BLaER1 treated with 17β-estradiol and CSF1 and Interleukin-3, amounts not matched to agents 10 nM and 100 nM (cell line): ENCODE results near the gene BTBD17.

Source experiments
- H3K27ac ChIP-seq, 11 experiments: shearing (Covaris generic); formaldehyde crosslinking; 2 replicates each; pipeline ENCODE4 v1.8.1; 2022
- H3K27me3 ChIP-seq, 11 experiments: shearing (Covaris generic); formaldehyde crosslinking; 2 replicates each; pipeline ENCODE4 v1.8.1; 2022
- H3K36me3 ChIP-seq, 11 experiments: shearing (Covaris generic); formaldehyde crosslinking; 2 replicates each; pipeline ENCODE4 v1.8.1; 2022
- H3K4me1 ChIP-seq, 10 experiments: shearing (Covaris generic); formaldehyde crosslinking; 2 replicates each; pipeline ENCODE4 v1.8.1; 2022
- H3K4me2 ChIP-seq, 11 experiments: shearing (Covaris generic); formaldehyde crosslinking; 2 replicates each; pipeline ENCODE4 v1.8.1; 2022
- H3K4me3 ChIP-seq, 10 experiments: shearing (Covaris generic); formaldehyde crosslinking; 2 replicates each; pipeline ENCODE4 v1.8.1; 2022
- H3K9ac ChIP-seq, 11 experiments: shearing (Covaris generic); formaldehyde crosslinking; 2 replicates each; pipeline ENCODE4 v1.8.1; 2022
- H3K9me3 ChIP-seq, 11 experiments: shearing (Covaris generic); formaldehyde crosslinking; replicated peaks in 1 of 11; 2 replicates each; pipeline ENCODE4 v1.8.1; 2022
- H4K20me1 ChIP-seq, 11 experiments: shearing (Covaris generic); formaldehyde crosslinking; 2 replicates each; pipeline ENCODE4 v1.8.1; 2022
- Cebpa-rat ChIP-seq, 11 experiments: shearing (Covaris generic); IDR thresholded peaks; 2 replicates each; pipeline ENCODE4 v1.8.1; 2022

The BTBD17 gene

GRCh38 chr17:74359916-74360315, 1.8 kb downstream of the BTBD17 start:
- Histone ChIP-seq H3K4me1 (peaks cover 6 to 22% (median 19%) of the 10 kb centered on the region in 10 experiments; a peak in 19 of 20 replicates), H3K27me3 (peaks cover 29 to 43% (median 39%) of the 10 kb centered on the region in 11 experiments), H3K4me3 (no peak overlapping the region), H3K27ac (no peak overlapping the region), H3K36me3 (no peaks in the 10 kb centered on the region), H3K9me3 (peaks cover 0 to 4% (median 0%) of the 10 kb centered on the region in 11 experiments; a peak in 1 of 22 replicates), H3K4me2 (no peak overlapping the region), H4K20me1 (peaks cover 0 to 10% (median 0%) of the 10 kb centered on the region in 11 experiments; a peak in 1 of 22 replicates), H3K9ac (no peak overlapping the region)
- no peak for TF ChIP-seq Cebpa-rat (IDR thresholded peaks at IDR 0.05)

- Histone ChIP-seq H3K4me3 (no peak overlapping the region), H3K4me1 (peaks cover 6 to 28% (median 21%) of the 10 kb centered on the region in 10 experiments; a peak in 19 of 20 replicates), H3K27ac (no peak overlapping the region), H3K4me2 (no peak overlapping the region), H3K27me3 (peaks cover 32 to 55% (median 50%) of the 10 kb centered on the region in 11 experiments), H3K9ac (no peak overlapping the region), H3K9me3 (peaks cover 0 to 4% (median 0%) of the 10 kb centered on the region in 11 experiments; a peak in 1 of 22 replicates), H3K36me3 (no peaks in the 10 kb centered on the region), H4K20me1 (peaks cover 0 to 10% (median 0%) of the 10 kb centered on the region in 11 experiments; a peak in 1 of 22 replicates)
- no peak for TF ChIP-seq Cebpa-rat (IDR thresholded peaks at IDR 0.05)
These were observed 3.0 kb downstream of the BTBD17 start for GRCh38 chr17:74358697-74359096.

- TF ChIP-seq Cebpa-rat (IDR thresholded peaks at IDR 0.05), result no peak
- Histone ChIP-seq H3K4me1 (peaks cover 5 to 26% (median 12%) of the 10 kb centered on the region in 10 experiments; a peak in 19 of 20 replicates), H3K4me2 (no peak overlapping the region), H3K27me3 (peaks cover 42 to 68% (median 63%) of the 10 kb centered on the region in 11 experiments), H3K36me3 (no peaks in the 10 kb centered on the region), H3K9ac (no peak overlapping the region), H4K20me1 (peaks cover 0 to 10% (median 0%) of the 10 kb centered on the region in 11 experiments; a peak in 1 of 22 replicates), H3K9me3 (peaks cover 0 to 4% (median 0%) of the 10 kb centered on the region in 11 experiments; a peak in 1 of 22 replicates), H3K27ac (no peak overlapping the region), H3K4me3 (no peak overlapping the region)
These were observed 4.2 kb downstream of the BTBD17 start for GRCh38 chr17:74357466-74357809.

- Histone ChIP-seq H3K4me2 (no peak overlapping the region), H3K36me3 (no peaks in the 10 kb centered on the region), H3K4me3 (no peak overlapping the region), H3K4me1 (peaks cover 0 to 20% (median 8%) of the 10 kb centered on the region in 10 experiments; a peak in 18 of 20 replicates), H3K27ac (no peak overlapping the region), H3K9ac (no peak overlapping the region), H3K27me3 (peaks cover 48 to 74% (median 69%) of the 10 kb centered on the region in 11 experiments), H4K20me1 (peaks cover 0 to 10% (median 0%) of the 10 kb centered on the region in 11 experiments; a peak in 2 of 22 replicates), H3K9me3 (peaks cover 0 to 4% (median 0%) of the 10 kb centered on the region in 11 experiments; a peak in 1 of 22 replicates)
- no peak for TF ChIP-seq Cebpa-rat (IDR thresholded peaks at IDR 0.05)
These were observed 4.8 kb downstream of the BTBD17 start for GRCh38 chr17:74356646-74357465.

- Histone ChIP-seq H3K4me1 (peaks cover 0 to 15% (median 4%) of the 10 kb centered on the region in 10 experiments; a peak in 6 of 20 replicates), H3K27me3 (peaks cover 60 to 91% (median 86%) of the 10 kb centered on the region in 11 experiments), H3K4me3 (no peak overlapping the region), H3K9me3 (peaks cover 0 to 4% (median 0%) of the 10 kb centered on the region in 11 experiments; a peak in 1 of 22 replicates), H3K27ac (no peak overlapping the region), H3K4me2 (no peak overlapping the region), H4K20me1 (peaks cover 0 to 10% (median 0%) of the 10 kb centered on the region in 11 experiments; a peak in 2 of 22 replicates), H3K36me3 (no peaks in the 10 kb centered on the region), H3K9ac (no peak overlapping the region)
- TF ChIP-seq Cebpa-rat (IDR thresholded peaks at IDR 0.05), result no peak
These were observed 6.6 kb downstream of the BTBD17 start for GRCh38 chr17:74355065-74355464.

- Histone ChIP-seq H3K4me3 (no peak overlapping the region), H4K20me1 (peaks cover 0 to 10% (median 0%) of the 10 kb centered on the region in 11 experiments; a peak in 2 of 22 replicates), H3K9ac (no peak overlapping the region), H3K36me3 (no peaks in the 10 kb centered on the region), H3K9me3 (peaks cover 0 to 4% (median 0%) of the 10 kb centered on the region in 11 experiments; a peak in 1 of 22 replicates), H3K4me1 (peaks cover 0 to 15% (median 4%) of the 10 kb centered on the region in 10 experiments; a peak in 6 of 20 replicates), H3K27me3 (peaks cover 60 to 94% (median 86%) of the 10 kb centered on the region in 11 experiments), H3K27ac (no peak overlapping the region), H3K4me2 (peak overlapping the region in 1 of 11 experiments; percentile 13; a peak in 1 of 22 replicates)
- no peak for TF ChIP-seq Cebpa-rat (IDR thresholded peaks at IDR 0.05)
These were observed 7.1 kb downstream of the BTBD17 start for GRCh38 chr17:74354561-74354960.

- peaks cover 60 to 93% (median 86%) of the 10 kb centered on the region in 11 experiments for H3K27me3 ChIP-seq
- no peak for TF ChIP-seq Cebpa-rat (IDR thresholded peaks at IDR 0.05)
These were observed 7.5 kb downstream of the BTBD17 start for GRCh38 chr17:74354123-74354522.

GRCh38 chr17:74353446-74354060, 8.1 kb downstream of the BTBD17 start:
- Histone ChIP-seq H3K4me1 (peaks cover 0 to 15% (median 4%) of the 10 kb centered on the region in 10 experiments; a peak in 6 of 20 replicates), H3K36me3 (no peaks in the 10 kb centered on the region), H3K9me3 (peaks cover 0 to 4% (median 0%) of the 10 kb centered on the region in 11 experiments; a peak in 1 of 22 replicates), H3K4me3 (no peak overlapping the region), H3K27me3 (peaks cover 60 to 87% (median 82%) of the 10 kb centered on the region in 11 experiments), H3K4me2 (peak overlapping the region in 5 of 11 experiments; percentile 9 to 24 (median 15); a peak in 5 of 22 replicates), H3K9ac (no peak overlapping the region), H3K27ac (no peak overlapping the region), H4K20me1 (peaks cover 0 to 10% (median 0%) of the 10 kb centered on the region in 11 experiments; a peak in 2 of 22 replicates)
- TF ChIP-seq Cebpa-rat (IDR thresholded peaks at IDR 0.05), result no peak

More at GRCh38 chr17:74354123-74354522, 7.5 kb downstream of the BTBD17 start:
- H3K4me3 ChIP-seq, result no peak overlapping the region
- H3K36me3 ChIP-seq, result no peaks in the 10 kb centered on the region
- H3K4me1 ChIP-seq, result peaks cover 0 to 15% (median 4%) of the 10 kb centered on the region in 10 experiments; a peak in 6 of 20 replicates
- no peak overlapping the region for H3K9ac ChIP-seq
- peak overlapping the region in 5 of 11 experiments; percentile 9 to 24 (median 15); a peak in 4 of 22 replicates for H3K4me2 ChIP-seq
- H3K27ac ChIP-seq, result no peak overlapping the region
- H4K20me1 ChIP-seq, result peaks cover 0 to 10% (median 0%) of the 10 kb centered on the region in 11 experiments; a peak in 2 of 22 replicates
- peaks cover 0 to 4% (median 0%) of the 10 kb centered on the region in 11 experiments; a peak in 1 of 22 replicates for H3K9me3 ChIP-seq
